Neural progenitor cell (in vitro differentiated cells): Measurements from ENCODE around the gene CALHM3. TPM values are rescaled to one million over a fixed set of nuclear protein-coding genes. Genes with fewer than 3 reads are reported as not detected.
"Not testable (repeated sequence)": the region's sequence is repeated elsewhere in the genome, so short reads cannot be mapped to it uniquely, and the experiment has no call there.

ENCODE experiments used
- DNase-seq: peaks from one replicate; pipeline ENCODE4 v3.0.0-alpha.2; 2016; ENCODE audit warnings: low spot score
- H2AFZ ChIP-seq: fragments of 200-600 bp; sonication (generic); replicated peaks from 2 replicates; pipeline ENCODE4 v1.6.1; 2016; ENCODE audit warnings: antibody characterized with exemption
- H3F3A ChIP-seq: fragments of 200-600 bp; sonication (generic); 2 replicates; pipeline ENCODE4 v1.6.1; 2016; ENCODE audit warnings: antibody characterized with exemption, low read depth
- H3K27ac ChIP-seq: fragments of 200-600 bp; sonication (generic); 2 replicates; pipeline ENCODE4 v1.5.1; 2016; ENCODE audit warnings: mild to moderate bottlenecking
- H3K27me3 ChIP-seq: fragments of 200-600 bp; sonication (generic); 2 replicates; pipeline ENCODE4 v1.6.1; 2016; ENCODE audit warnings: mild to moderate bottlenecking, moderate library complexity
- H3K36me3 ChIP-seq: fragments of 200-600 bp; sonication (generic); 2 replicates; pipeline ENCODE4 v1.5.1; 2016
- H3K4me1 ChIP-seq: fragments of 200-600 bp; sonication (generic); 2 replicates; pipeline ENCODE4 v1.6.1; 2016; ENCODE audit warnings: mixed run types
- H3K4me2 ChIP-seq: fragments of 200-600 bp; sonication (generic); 2 replicates; pipeline ENCODE4 v1.6.1; 2016
- H3K4me3 ChIP-seq: fragments of 200-600 bp; sonication (generic); 2 replicates; pipeline ENCODE4 v1.5.1; 2016
- H3K79me2 ChIP-seq: fragments of 200-600 bp; sonication (generic); 2 replicates; pipeline ENCODE4 v1.6.1; 2016; ENCODE audit warnings: low read depth
- H3K9ac ChIP-seq: fragments of 200-600 bp; sonication (generic); 2 replicates; pipeline ENCODE4 v1.6.1; 2016
- H3K9me3 ChIP-seq: fragments of 200-600 bp; sonication (generic); 2 replicates; pipeline ENCODE4 v1.5.1; 2016; ENCODE audit warnings: low read depth
- H4K20me1 ChIP-seq: fragments of 200-600 bp; sonication (generic); 2 replicates; pipeline ENCODE4 v1.6.1; 2016; ENCODE audit warnings: low read depth
- H3K27ac Mint-ChIP-seq: 3 replicates; pipeline ENCODE4 v1.8.0; 2021; ENCODE audit warnings: mixed read lengths
- H3K27me3 Mint-ChIP-seq: 2 replicates; pipeline ENCODE4 v1.8.0; 2022; ENCODE audit warnings: low read depth, mild to moderate bottlenecking, inconsistent platforms, moderate library complexity, mixed read lengths; ENCODE audit not compliant: insufficient read depth
- H3K36me3 Mint-ChIP-seq: 3 replicates; pipeline ENCODE4 v1.8.0; 2021; ENCODE audit warnings: mixed read lengths
- H3K4me1 Mint-ChIP-seq: 3 replicates; pipeline ENCODE4 v1.8.0; 2021; ENCODE audit warnings: mixed read lengths
- H3K4me3 Mint-ChIP-seq: 3 replicates; pipeline ENCODE4 v1.8.0; 2021; ENCODE audit warnings: mild to moderate bottlenecking, moderate library complexity, mixed read lengths
- H3K9me3 Mint-ChIP-seq: 3 replicates; pipeline ENCODE4 v1.8.0; 2020; ENCODE audit warnings: mixed read lengths
- EZH2 ChIP-seq: fragments of 200-600 bp; sonication (generic); IDR thresholded peaks from 2 replicates; pipeline ENCODE4 v1.6.1; 2017; ENCODE audit warnings: antibody characterized with exemption, mild to moderate bottlenecking, moderate library complexity
- EZH2phosphoT487 ChIP-seq: fragments of 200-600 bp; sonication (generic); IDR thresholded peaks from 2 replicates; pipeline ENCODE4 v1.6.1; 2017; ENCODE audit warnings: antibody characterized with exemption
- total RNA-seq: library from RNA; depleted of rRNA; stranded (reverse); fragments of >200 nt; gene quantifications from 2 replicates; pipeline ENCODE4 v1.2.3, GENCODE V29; 2015; ENCODE audit warnings: low replicate concordance
- TF ChIP-seq, protein P1 (sequence below): fragments of 200-600 bp; sonication (generic); IDR thresholded peaks from 2 replicates; pipeline ENCODE4 v1.5.1; 2017; ENCODE audit warnings: antibody characterized with exemption, mild to moderate bottlenecking

Gene CALHM3
- total RNA-seq, 1 donor from 2014 or later: not detected

DNA sequence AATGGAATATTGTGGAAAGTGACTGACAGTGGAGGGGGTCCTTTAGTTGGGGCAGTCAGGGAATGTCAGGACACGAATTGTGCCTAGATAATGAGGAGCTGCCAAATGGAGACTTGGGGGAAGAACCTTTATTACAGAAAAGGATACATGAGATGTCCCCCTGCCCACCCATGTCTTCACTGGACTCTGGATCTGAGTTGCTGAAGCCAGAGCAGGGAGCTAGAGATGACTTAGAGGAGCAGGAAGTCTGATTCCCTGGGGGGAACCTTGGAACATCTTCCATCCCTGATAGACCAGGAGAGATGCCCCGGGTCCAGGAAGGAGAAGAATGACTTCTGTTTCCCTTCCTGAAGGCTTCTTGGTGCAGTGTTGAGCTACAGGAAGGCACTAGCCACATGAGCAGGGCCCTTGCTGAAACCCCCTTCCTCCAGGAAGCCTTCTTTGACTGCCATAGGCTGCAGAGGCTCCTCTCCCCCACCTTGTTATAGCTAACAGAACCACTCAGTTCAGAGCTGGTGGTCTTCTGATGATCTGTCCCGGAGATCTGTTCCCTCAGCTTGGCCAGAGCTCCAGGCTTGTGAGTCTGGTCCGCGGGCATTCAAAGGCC lies 13.7 kb upstream of the CALHM3 start:
- no peak for DNase-seq
- peak overlapping the region; percentile 86 for H3K4me3 Mint-ChIP-seq
- Histone ChIP-seq H2AFZ (no peak overlapping the region), H3K27me3 (peaks cover 64% of the 10 kb centered on the region), H3F3A (peaks cover 15% of the 10 kb centered on the region), H3K36me3 (no peaks in the 10 kb centered on the region), H3K4me2 (peak overlapping the region; percentile 100), H3K4me1 (peaks cover 6% of the 10 kb centered on the region), H3K9ac (no peak overlapping the region), H3K27ac (no peak overlapping the region), H3K4me3 (peak overlapping the region; percentile 94), H3K9me3 (no peaks in the 10 kb centered on the region), H4K20me1 (no peaks in the 10 kb centered on the region), H3K79me2 (no peaks in the 10 kb centered on the region)
- peaks cover 23% of the 10 kb centered on the region for H3K4me1 Mint-ChIP-seq
- H3K36me3 Mint-ChIP-seq: no peaks in the 10 kb centered on the region
- H3K27ac Mint-ChIP-seq: no peak overlapping the region
- TF ChIP-seq EZH2 (no peak), EZH2phosphoT487 (no peak)
- TF ChIP-seq, protein P1, sequence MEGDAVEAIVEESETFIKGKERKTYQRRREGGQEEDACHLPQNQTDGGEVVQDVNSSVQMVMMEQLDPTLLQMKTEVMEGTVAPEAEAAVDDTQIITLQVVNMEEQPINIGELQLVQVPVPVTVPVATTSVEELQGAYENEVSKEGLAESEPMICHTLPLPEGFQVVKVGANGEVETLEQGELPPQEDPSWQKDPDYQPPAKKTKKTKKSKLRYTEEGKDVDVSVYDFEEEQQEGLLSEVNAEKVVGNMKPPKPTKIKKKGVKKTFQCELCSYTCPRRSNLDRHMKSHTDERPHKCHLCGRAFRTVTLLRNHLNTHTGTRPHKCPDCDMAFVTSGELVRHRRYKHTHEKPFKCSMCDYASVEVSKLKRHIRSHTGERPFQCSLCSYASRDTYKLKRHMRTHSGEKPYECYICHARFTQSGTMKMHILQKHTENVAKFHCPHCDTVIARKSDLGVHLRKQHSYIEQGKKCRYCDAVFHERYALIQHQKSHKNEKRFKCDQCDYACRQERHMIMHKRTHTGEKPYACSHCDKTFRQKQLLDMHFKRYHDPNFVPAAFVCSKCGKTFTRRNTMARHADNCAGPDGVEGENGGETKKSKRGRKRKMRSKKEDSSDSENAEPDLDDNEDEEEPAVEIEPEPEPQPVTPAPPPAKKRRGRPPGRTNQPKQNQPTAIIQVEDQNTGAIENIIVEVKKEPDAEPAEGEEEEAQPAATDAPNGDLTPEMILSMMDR: no peak
- peaks cover 27% of the 10 kb centered on the region for H3K27me3 Mint-ChIP-seq
- H3K9me3 Mint-ChIP-seq: no peaks in the 10 kb centered on the region

DNA sequence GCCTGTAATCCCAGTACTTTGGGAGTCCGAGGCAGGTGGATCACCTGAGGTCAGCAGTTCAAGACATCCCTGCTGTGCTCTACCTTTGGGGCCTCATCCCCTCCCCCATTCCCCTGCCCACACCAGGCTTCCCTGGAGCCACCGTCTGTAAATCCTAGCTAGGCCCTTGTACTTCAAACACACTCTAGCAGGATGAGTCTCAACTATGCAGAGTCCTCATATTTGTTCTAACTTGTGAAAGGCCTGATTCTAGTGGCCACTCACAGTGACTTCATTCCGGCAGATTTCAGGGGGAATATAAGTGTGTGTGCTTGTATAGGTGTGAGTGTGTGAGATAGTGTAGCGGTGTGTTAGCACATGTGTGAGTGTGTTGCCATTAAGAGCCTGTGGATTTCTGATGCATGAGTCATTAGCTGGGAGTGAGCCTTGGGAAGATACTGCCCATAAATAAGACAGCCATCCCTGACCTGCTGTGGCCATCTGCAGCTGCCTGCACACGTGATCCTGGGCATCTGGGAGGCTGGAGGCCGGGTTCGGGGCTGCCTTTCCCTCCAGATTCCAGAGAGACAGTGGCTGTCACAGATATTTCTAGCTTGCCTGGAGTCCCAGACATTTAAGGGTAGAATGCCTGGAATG lies 12.8 kb upstream of the CALHM3 start:
- TF ChIP-seq EZH2phosphoT487: no peak
- TF ChIP-seq, protein P1: no peak
- no peak for TF ChIP-seq EZH2
- Mint-ChIP-seq H3K27ac (peak overlapping the region; percentile 16), H3K36me3 (no peaks in the 10 kb centered on the region), H3K4me1 (peaks cover 23% of the 10 kb centered on the region), H3K27me3 (peaks cover 24% of the 10 kb centered on the region), H3K9me3 (no peaks in the 10 kb centered on the region), H3K4me3 (peak overlapping the region; percentile 86)
- H2AFZ ChIP-seq: no peak overlapping the region
- H3K9me3 ChIP-seq: no peaks in the 10 kb centered on the region
- no peaks in the 10 kb centered on the region for H4K20me1 ChIP-seq
- peaks cover 15% of the 10 kb centered on the region for H3F3A ChIP-seq
- no peaks in the 10 kb centered on the region for H3K79me2 ChIP-seq
- no peak overlapping the region for H3K4me2 ChIP-seq
- peaks cover 6% of the 10 kb centered on the region for H3K4me1 ChIP-seq
- H3K4me3 ChIP-seq: no peak overlapping the region
- no peaks in the 10 kb centered on the region for H3K36me3 ChIP-seq
- H3K27me3 ChIP-seq: peaks cover 55% of the 10 kb centered on the region
- no peak overlapping the region for H3K9ac ChIP-seq
- DNase-seq: peak; percentile 23
- H3K27ac ChIP-seq: no peak overlapping the region

DNA sequence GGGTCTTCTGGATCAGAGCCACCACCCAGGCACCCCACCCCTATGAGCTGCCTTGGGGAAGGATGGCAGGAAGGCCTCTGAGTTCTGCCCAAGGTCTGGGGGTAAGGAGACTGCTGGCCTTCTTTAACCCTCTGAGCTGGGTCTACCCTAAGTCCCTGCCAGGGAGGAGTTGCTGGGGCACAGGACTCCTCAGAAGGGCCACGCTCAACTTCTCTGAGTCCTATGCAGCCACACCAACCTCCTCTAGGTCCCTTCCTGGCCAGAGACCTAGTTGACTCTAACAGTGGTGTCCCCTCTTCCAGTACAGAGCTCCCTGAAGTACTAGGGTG lies 11.9 kb upstream of the CALHM3 start:
- no peak overlapping the region for H3K4me3 Mint-ChIP-seq
- H3K9ac ChIP-seq: no peak overlapping the region
- H3K9me3 Mint-ChIP-seq: no peaks in the 10 kb centered on the region
- no peak overlapping the region for H3K27ac Mint-ChIP-seq
- H3F3A ChIP-seq: peaks cover 15% of the 10 kb centered on the region
- no peak overlapping the region for H3K4me3 ChIP-seq
- H2AFZ ChIP-seq: no peak overlapping the region
- H3K79me2 ChIP-seq: no peaks in the 10 kb centered on the region
- H3K27me3 Mint-ChIP-seq: peaks cover 21% of the 10 kb centered on the region
- H4K20me1 ChIP-seq: no peaks in the 10 kb centered on the region
- no peaks in the 10 kb centered on the region for H3K36me3 Mint-ChIP-seq
- H3K9me3 ChIP-seq: no peaks in the 10 kb centered on the region
- H3K27me3 ChIP-seq: peaks cover 46% of the 10 kb centered on the region
- no peak for TF ChIP-seq EZH2phosphoT487
- no peak overlapping the region for H3K4me2 ChIP-seq
- no peaks in the 10 kb centered on the region for H3K36me3 ChIP-seq
- no peak overlapping the region for H3K27ac ChIP-seq
- H3K4me1 Mint-ChIP-seq: peaks cover 23% of the 10 kb centered on the region
- DNase-seq: no peak
- peaks cover 6% of the 10 kb centered on the region for H3K4me1 ChIP-seq

DNA sequence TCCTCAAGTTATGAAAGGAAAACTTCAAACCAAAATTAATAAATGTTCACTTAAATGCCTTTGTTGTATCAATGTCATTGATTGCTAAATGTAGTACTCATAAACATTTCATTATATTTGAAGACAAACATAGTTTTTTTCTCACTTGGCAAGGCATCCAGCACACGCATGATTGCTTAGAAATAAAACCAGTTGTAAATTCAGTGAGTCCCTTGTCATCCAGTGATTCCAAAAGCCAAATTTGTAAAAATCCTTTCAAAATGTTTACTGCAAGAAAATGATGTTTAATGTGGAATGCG lies 8.3 kb upstream of the CALHM3 start:
- no peak for DNase-seq
- Mint-ChIP-seq H3K36me3 (no peaks in the 10 kb centered on the region), H3K4me1 (peaks cover 11% of the 10 kb centered on the region), H3K27ac (no peak overlapping the region), H3K9me3 (no peaks in the 10 kb centered on the region), H3K27me3 (peaks cover 12% of the 10 kb centered on the region), H3K4me3 (no peak overlapping the region)
- Histone ChIP-seq H4K20me1 (no peaks in the 10 kb centered on the region), H3K9me3 (no peaks in the 10 kb centered on the region), H3K27me3 (peaks cover 10% of the 10 kb centered on the region), H3K4me2 (no peak overlapping the region), H3K27ac (no peak overlapping the region), H3K9ac (no peak overlapping the region), H3F3A (no peaks in the 10 kb centered on the region), H2AFZ (no peak overlapping the region), H3K79me2 (no peaks in the 10 kb centered on the region), H3K4me1 (no peaks in the 10 kb centered on the region), H3K36me3 (no peaks in the 10 kb centered on the region), H3K4me3 (no peak overlapping the region)
- TF ChIP-seq EZH2phosphoT487: no peak
- no peak for TF ChIP-seq EZH2
- TF ChIP-seq, protein P1: no peak

DNA sequence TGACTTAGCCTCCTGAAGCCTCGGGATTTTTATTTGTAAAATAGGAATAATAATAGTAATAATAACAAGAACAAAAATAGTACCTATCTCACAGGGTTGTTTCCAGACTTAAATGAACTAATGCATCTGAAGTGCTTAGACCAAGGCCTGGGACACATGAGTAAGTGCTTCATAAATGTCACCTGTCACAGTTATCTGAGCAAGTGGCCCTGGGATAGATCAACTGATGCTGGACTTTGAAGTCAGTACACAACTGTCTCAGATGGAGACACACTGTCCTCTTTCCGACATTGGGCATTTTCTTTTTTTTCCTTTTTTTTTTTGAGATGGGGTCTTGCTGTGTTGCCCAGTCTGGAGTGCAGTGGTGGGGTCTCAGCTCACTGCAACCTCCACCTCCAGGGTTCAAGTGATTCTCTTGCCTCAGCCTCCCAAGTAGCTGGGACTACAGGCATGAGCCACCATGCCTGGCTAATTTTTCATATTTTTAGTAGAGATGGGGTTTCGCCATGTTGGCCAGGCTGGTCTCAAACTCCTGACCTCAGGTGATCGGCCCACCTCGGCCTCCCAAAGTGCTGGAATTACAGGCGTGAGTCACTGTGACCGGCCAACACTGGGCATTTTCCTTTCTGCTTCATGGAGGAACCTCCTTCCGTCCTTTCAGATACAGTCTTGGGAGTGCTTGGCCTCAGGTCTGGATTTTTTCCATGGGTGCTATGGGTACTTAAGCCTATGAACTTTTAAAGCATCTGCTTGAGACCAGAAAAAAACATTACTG lies 7.8 kb upstream of the CALHM3 start:
- H4K20me1 ChIP-seq, H3K27ac ChIP-seq, H3K36me3 Mint-ChIP-seq, H3K27me3 ChIP-seq, H2AFZ ChIP-seq, H3K36me3 ChIP-seq, H3K4me3 Mint-ChIP-seq, H3K4me1 Mint-ChIP-seq, H3F3A ChIP-seq, H3K4me3 ChIP-seq, H3K9me3 ChIP-seq, H3K27me3 Mint-ChIP-seq, DNase-seq, H3K4me2 ChIP-seq, H3K9me3 Mint-ChIP-seq, H3K4me1 ChIP-seq, H3K79me2 ChIP-seq, H3K9ac ChIP-seq, H3K27ac Mint-ChIP-seq: not testable (repeated sequence)
